ENCODE results near the gene RAB6D. TPM values are rescaled to one million over a fixed set of nuclear protein-coding genes. Genes with fewer than 3 reads are reported as not detected.
"Not testable (repeated sequence)": the region's sequence is repeated elsewhere in the genome, so short reads cannot be mapped to it uniquely, and the experiment has no call there.

Gene RAB6D
- total RNA-seq, 1 experiment from 2014 or later = 0.17 TPM

DNA sequence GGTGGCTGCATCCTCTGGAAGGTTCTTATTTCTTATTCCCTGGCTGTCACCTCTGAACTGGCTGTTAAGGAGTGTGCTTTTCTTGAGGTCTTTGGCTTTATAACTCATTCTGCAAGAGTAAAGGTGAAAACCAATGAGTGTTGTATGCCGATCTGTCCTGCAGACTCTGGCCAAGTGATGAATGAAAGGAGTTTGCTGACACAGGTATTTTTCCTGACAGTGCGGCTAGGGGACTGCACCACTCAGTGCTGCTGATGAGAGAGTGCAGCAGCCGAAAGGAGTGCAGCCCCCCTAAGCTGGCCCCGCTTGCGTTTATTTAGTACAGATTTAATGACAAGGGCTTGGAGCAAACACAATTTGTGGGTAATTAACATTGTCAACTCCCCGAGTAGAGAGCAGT, 41.8 kb downstream of the RAB6D start:
- Histone ChIP-seq H3K4me1 (ENCODE audit: control insufficient read depth in 1 of 2, insufficient read depth in 2 of 2, low read length in 2 of 2) (no peaks in the 10 kb centered on the region), H3K4me2 (ENCODE audit: low read length) (no peak overlapping the region), H3K4me3 (replicated peaks in 1 of 2; ENCODE audit: low read depth in 1 of 2, low read length in 2 of 2) (no peak overlapping the region), H3K27me3 (ENCODE audit: insufficient read depth, low read length) (peaks cover 56% of the 10 kb centered on the region), H3K27ac (ENCODE audit: low read depth, low read length) (no peak overlapping the region), H4K20me1 (ENCODE audit: insufficient read depth) (no peaks in the 10 kb centered on the region), H3K9me3 (ENCODE audit: control insufficient read depth in 1 of 2, insufficient read depth in 1 of 2, low read depth in 1 of 2, low read length in 2 of 2) (no peaks in the 10 kb centered on the region), H2AFZ (ENCODE audit: low read depth, low read length, poor library complexity, severe bottlenecking) (no peak overlapping the region), H3K9ac (ENCODE audit: low read length) (no peak overlapping the region), H3K36me3 (ENCODE audit: control insufficient read depth in 1 of 2, insufficient read depth in 2 of 2, low read length in 2 of 2) (no peaks in the 10 kb centered on the region), H3K79me2 (ENCODE audit: insufficient read depth, low read length) (no peaks in the 10 kb centered on the region), H3K9me2 (ENCODE audit: insufficient read depth) (no peaks in the 10 kb centered on the region)
- ChIA-PET POLR2A (no interaction called here), RAD21 (ENCODE audit: low non-redundant PET in 1 of 2, low total read pairs in 2 of 2, uncharacterized antibody in 2 of 2, unreplicated experiment in 2 of 2) (no interaction called here), CTCF (no interaction called here)
- TF ChIP-seq EZH2 (IDR thresholded peaks at IDR 0.05) (no peak), SRF (IDR thresholded peaks at IDR 0.05; ENCODE audit: low read depth) (no peak), SP1 (IDR thresholded peaks at IDR 0.05; ENCODE audit: low read depth) (no peak), SIN3A (IDR thresholded peaks at IDR 0.05; ENCODE audit: low read depth) (no peak), EZH2phosphoT487 (IDR thresholded peaks at IDR 0.05; ENCODE audit: borderline replicate concordance) (no peak), POLR2AphosphoS5 (IDR thresholded peaks at IDR 0.05; ENCODE audit: low read depth, low read length) (no peak), ZNF274 (IDR thresholded peaks at IDR 0.05; ENCODE audit: low read depth, low read length) (no peak), CBX3 (IDR thresholded peaks at IDR 0.05; ENCODE audit: low read depth) (no peak), YY1 (IDR thresholded peaks at IDR 0.05; ENCODE audit: extremely low read depth, insufficient replicate concordance, low read depth, low read length) (no peak), POLR2A (IDR thresholded peaks at IDR 0.05; ENCODE audit: borderline replicate concordance, extremely low read depth, insufficient read depth, insufficient read length) (no peak), EGR1 (IDR thresholded peaks at IDR 0.05; ENCODE audit: low read depth) (no peak), ZFX (IDR thresholded peaks at IDR 0.05) (no peak)
- TF ChIP-seq, protein P1, sequence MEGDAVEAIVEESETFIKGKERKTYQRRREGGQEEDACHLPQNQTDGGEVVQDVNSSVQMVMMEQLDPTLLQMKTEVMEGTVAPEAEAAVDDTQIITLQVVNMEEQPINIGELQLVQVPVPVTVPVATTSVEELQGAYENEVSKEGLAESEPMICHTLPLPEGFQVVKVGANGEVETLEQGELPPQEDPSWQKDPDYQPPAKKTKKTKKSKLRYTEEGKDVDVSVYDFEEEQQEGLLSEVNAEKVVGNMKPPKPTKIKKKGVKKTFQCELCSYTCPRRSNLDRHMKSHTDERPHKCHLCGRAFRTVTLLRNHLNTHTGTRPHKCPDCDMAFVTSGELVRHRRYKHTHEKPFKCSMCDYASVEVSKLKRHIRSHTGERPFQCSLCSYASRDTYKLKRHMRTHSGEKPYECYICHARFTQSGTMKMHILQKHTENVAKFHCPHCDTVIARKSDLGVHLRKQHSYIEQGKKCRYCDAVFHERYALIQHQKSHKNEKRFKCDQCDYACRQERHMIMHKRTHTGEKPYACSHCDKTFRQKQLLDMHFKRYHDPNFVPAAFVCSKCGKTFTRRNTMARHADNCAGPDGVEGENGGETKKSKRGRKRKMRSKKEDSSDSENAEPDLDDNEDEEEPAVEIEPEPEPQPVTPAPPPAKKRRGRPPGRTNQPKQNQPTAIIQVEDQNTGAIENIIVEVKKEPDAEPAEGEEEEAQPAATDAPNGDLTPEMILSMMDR (IDR thresholded peaks at IDR 0.05 in 2 of 3, conservative IDR thresholded peaks at IDR 0.05 in 1 of 3; ENCODE audit: borderline replicate concordance in 1 of 3, insufficient read depth in 1 of 3, low read depth in 2 of 3, low read length in 2 of 3) = no peak
- TF ChIP-seq, protein P2, sequence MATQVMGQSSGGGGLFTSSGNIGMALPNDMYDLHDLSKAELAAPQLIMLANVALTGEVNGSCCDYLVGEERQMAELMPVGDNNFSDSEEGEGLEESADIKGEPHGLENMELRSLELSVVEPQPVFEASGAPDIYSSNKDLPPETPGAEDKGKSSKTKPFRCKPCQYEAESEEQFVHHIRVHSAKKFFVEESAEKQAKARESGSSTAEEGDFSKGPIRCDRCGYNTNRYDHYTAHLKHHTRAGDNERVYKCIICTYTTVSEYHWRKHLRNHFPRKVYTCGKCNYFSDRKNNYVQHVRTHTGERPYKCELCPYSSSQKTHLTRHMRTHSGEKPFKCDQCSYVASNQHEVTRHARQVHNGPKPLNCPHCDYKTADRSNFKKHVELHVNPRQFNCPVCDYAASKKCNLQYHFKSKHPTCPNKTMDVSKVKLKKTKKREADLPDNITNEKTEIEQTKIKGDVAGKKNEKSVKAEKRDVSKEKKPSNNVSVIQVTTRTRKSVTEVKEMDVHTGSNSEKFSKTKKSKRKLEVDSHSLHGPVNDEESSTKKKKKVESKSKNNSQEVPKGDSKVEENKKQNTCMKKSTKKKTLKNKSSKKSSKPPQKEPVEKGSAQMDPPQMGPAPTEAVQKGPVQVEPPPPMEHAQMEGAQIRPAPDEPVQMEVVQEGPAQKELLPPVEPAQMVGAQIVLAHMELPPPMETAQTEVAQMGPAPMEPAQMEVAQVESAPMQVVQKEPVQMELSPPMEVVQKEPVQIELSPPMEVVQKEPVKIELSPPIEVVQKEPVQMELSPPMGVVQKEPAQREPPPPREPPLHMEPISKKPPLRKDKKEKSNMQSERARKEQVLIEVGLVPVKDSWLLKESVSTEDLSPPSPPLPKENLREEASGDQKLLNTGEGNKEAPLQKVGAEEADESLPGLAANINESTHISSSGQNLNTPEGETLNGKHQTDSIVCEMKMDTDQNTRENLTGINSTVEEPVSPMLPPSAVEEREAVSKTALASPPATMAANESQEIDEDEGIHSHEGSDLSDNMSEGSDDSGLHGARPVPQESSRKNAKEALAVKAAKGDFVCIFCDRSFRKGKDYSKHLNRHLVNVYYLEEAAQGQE (IDR thresholded peaks at IDR 0.05; ENCODE audit: low read depth) = no peak
- TF ChIP-seq, protein P3, sequence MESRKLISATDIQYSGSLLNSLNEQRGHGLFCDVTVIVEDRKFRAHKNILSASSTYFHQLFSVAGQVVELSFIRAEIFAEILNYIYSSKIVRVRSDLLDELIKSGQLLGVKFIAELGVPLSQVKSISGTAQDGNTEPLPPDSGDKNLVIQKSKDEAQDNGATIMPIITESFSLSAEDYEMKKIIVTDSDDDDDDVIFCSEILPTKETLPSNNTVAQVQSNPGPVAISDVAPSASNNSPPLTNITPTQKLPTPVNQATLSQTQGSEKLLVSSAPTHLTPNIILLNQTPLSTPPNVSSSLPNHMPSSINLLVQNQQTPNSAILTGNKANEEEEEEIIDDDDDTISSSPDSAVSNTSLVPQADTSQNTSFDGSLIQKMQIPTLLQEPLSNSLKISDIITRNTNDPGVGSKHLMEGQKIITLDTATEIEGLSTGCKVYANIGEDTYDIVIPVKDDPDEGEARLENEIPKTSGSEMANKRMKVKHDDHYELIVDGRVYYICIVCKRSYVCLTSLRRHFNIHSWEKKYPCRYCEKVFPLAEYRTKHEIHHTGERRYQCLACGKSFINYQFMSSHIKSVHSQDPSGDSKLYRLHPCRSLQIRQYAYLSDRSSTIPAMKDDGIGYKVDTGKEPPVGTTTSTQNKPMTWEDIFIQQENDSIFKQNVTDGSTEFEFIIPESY (IDR thresholded peaks at IDR 0.05; ENCODE audit: extremely low read depth, insufficient replicate concordance, low read length) = no peak
- no TSS peak for BruUV-seq (replicated peaks)
- ATAC-seq (no peak), DNase-seq (ENCODE audit: low read depth, low spot score) (no peak)
- intact Hi-C loops (cut with micrococcal nuclease) = no loop called here

DNA sequence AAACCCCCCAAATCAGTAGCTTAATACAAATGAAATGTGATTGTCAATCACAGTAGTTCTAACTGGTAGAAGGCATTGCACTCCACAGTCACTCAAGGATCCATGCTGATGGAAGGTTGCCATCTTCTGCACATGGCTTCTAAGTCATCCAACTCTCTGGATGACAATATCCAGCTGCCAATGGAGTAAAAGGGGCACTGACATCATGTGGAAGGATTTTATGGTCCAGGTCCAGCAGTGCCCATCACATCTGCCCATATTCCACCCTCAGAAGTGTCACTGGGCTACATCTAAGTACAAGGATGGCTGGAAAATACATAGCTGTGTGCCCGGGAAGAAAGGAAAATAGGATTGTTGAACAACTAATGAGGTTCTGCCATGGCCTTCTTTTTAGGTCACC, 42.6 kb downstream of the RAB6D start:
- POLR2A ChIA-PET; H3K79me2 ChIP-seq (ENCODE audit: insufficient read depth, low read length); H3K4me2 ChIP-seq (ENCODE audit: low read length); H2AFZ ChIP-seq (ENCODE audit: low read depth, low read length, poor library complexity, severe bottlenecking); intact Hi-C loops (cut with micrococcal nuclease); H3K9me2 ChIP-seq (ENCODE audit: insufficient read depth); DNase-seq (ENCODE audit: low read depth, low spot score); H3K9ac ChIP-seq (ENCODE audit: low read length); H3K4me1 ChIP-seq (ENCODE audit: control insufficient read depth in 1 of 2, insufficient read depth in 2 of 2, low read length in 2 of 2); H3K36me3 ChIP-seq (ENCODE audit: control insufficient read depth in 1 of 2, insufficient read depth in 2 of 2, low read length in 2 of 2); BruUV-seq (replicated peaks); ATAC-seq; H3K27ac ChIP-seq (ENCODE audit: low read depth, low read length); H4K20me1 ChIP-seq (ENCODE audit: insufficient read depth); CTCF ChIA-PET; H3K4me3 ChIP-seq (replicated peaks in 1 of 2; ENCODE audit: low read depth in 1 of 2, low read length in 2 of 2); RAD21 ChIA-PET (ENCODE audit: low non-redundant PET in 1 of 2, low total read pairs in 2 of 2, uncharacterized antibody in 2 of 2, unreplicated experiment in 2 of 2); H3K9me3 ChIP-seq (ENCODE audit: control insufficient read depth in 1 of 2, insufficient read depth in 1 of 2, low read depth in 1 of 2, low read length in 2 of 2): not testable (repeated sequence)
- peaks cover 51% of the 10 kb centered on the region for H3K27me3 ChIP-seq (ENCODE audit: insufficient read depth, low read length)
